GM12873 (cell line): Measurements from ENCODE around the gene FLII.

Experiments used
- CTCF ChIP-seq: IDR thresholded peaks from 2 replicates; pipeline ENCODE4 v1.5.1; 2012; ENCODE audit warnings: low read depth, mild to moderate bottlenecking, moderate library complexity, low read length, control low read depth; ENCODE audit not compliant: insufficient read depth; ENCODE audit errors: missing control alignments

Gene FLII

GRCh38 chr17:18253187-18253884 is 5.2 kb downstream of the FLII start:
- TF ChIP-seq CTCF = no peak

GRCh38 chr17:18252160-18252559 is 6.4 kb downstream of the FLII start:
- no peak for TF ChIP-seq CTCF

- TF ChIP-seq CTCF = no peak
Observed at GRCh38 chr17:18251204-18251603, 7.3 kb downstream of the FLII start.

- no peak for TF ChIP-seq CTCF
Observed at GRCh38 chr17:18250708-18251107, 7.8 kb downstream of the FLII start.

GRCh38 chr17:18250259-18250658 is 8.3 kb downstream of the FLII start:
- no peak for TF ChIP-seq CTCF

- no peak for TF ChIP-seq CTCF
Observed at GRCh38 chr17:18248811-18249210, 9.7 kb downstream of the FLII start.

- TF ChIP-seq CTCF = peak; percentile 77
Observed at GRCh38 chr17:18248300-18248731, 10.2 kb downstream of the FLII start.
